ENCODE data around the gene ZNF423. TPM values are rescaled to one million over a fixed set of nuclear protein-coding genes. Genes with fewer than 3 reads are reported as not detected.

ZNF423 gene
- polyA plus RNA-seq, 1 of the 3 experiments (the other 2 are of a cell fraction): 1.2 TPM

GRCh38 chr16:49498264-49498663 lies 357.6 kb downstream of the ZNF423 start:
- Histone ChIP-seq H3K9me3 (no peaks in the 10 kb centered on the region), H3K4me2 (no peak overlapping the region), H3F3A (replicated peaks; ENCODE audit: insufficient read depth) (no peaks in the 10 kb centered on the region), H4K20me1 (ENCODE audit: insufficient read depth) (no peaks in the 10 kb centered on the region), H3K27me3 (ENCODE audit: insufficient read depth) (no peaks in the 10 kb centered on the region), H2AFZ (ENCODE audit: low read depth) (no peak overlapping the region), H3K4me1 (ENCODE audit: control insufficient read depth in 1 of 2, insufficient read depth in 2 of 2, low read depth in 1 of 2, low read length in 1 of 2) (peaks cover 0 to 14% of the 10 kb centered on the region in 2 experiments; a peak in 1 of 4 replicates), H3K79me2 (ENCODE audit: insufficient read depth) (no peaks in the 10 kb centered on the region), H3K27ac (ENCODE audit: low read depth in 2 of 2, low read length in 1 of 2) (no peak overlapping the region), H3K9me2 (no peaks in the 10 kb centered on the region), H3K9ac (no peak overlapping the region), H3K4me3 (ENCODE audit: low read depth in 2 of 2, low read length in 1 of 2) (no peak overlapping the region), H3K36me3 (replicated peaks in 1 of 2; ENCODE audit: control insufficient read depth in 1 of 2, insufficient read depth in 2 of 2, low read length in 1 of 2) (no peaks in the 10 kb centered on the region)
- POLR2A ChIA-PET: no interaction called here
- no peak for TF ChIP-seq NFIC (IDR thresholded peaks at IDR 0.05; ENCODE audit: borderline replicate concordance)
- TF ChIP-seq FOXM1 (IDR thresholded peaks at IDR 0.05; ENCODE audit: low read depth): no peak
- no peak for TF ChIP-seq TCF12 (IDR thresholded peaks at IDR 0.05)
- no peak for TF ChIP-seq GABPA (IDR thresholded peaks at IDR 0.05; ENCODE audit: low read depth)
- WGBS (ENCODE audit: low lambda C conversion rate): 12% methylated on average over 3 of the region's 3 CpGs
- DNase-seq: no peak
- CTCF ChIA-PET: interaction anchor here (0.7 to 4.1 kb wide), 2 partner anchors 95 to 105 kb away, joined by 3 to 19 read pairs; no protein-coding TSS in a partner anchor

GRCh38 chr16:49497466-49497865 lies 358.4 kb downstream of the ZNF423 start:
- no peak overlapping the region for H3K4me2 ChIP-seq
- H4K20me1 ChIP-seq (ENCODE audit: insufficient read depth): no peaks in the 10 kb centered on the region
- no peaks in the 10 kb centered on the region for H3K36me3 ChIP-seq (replicated peaks in 1 of 2; ENCODE audit: control insufficient read depth in 1 of 2, insufficient read depth in 2 of 2, low read length in 1 of 2)
- no peaks in the 10 kb centered on the region for H3K79me2 ChIP-seq (ENCODE audit: insufficient read depth)
- POLR2A ChIA-PET: no interaction called here
- no peaks in the 10 kb centered on the region for H3F3A ChIP-seq (replicated peaks; ENCODE audit: insufficient read depth)
- H3K27me3 ChIP-seq (ENCODE audit: insufficient read depth): no peaks in the 10 kb centered on the region
- H2AFZ ChIP-seq (ENCODE audit: low read depth): no peak overlapping the region
- H3K9me3 ChIP-seq: no peaks in the 10 kb centered on the region
- WGBS (ENCODE audit: low lambda C conversion rate): 20% methylated on average over 5 of the region's 6 CpGs
- no peak overlapping the region for H3K9ac ChIP-seq
- no peak overlapping the region for H3K27ac ChIP-seq (ENCODE audit: low read depth in 2 of 2, low read length in 1 of 2)
- TF ChIP-seq PBX3 (IDR thresholded peaks at IDR 0.05) (no peak), REST (IDR thresholded peaks at IDR 0.05; ENCODE audit: low read depth, low read length) (no peak), RAD21 (IDR thresholded peaks at IDR 0.05; ENCODE audit: low read length) (no peak), MAX (IDR thresholded peaks at IDR 0.05; ENCODE audit: low read depth) (no peak), GABPA (IDR thresholded peaks at IDR 0.05; ENCODE audit: low read depth) (no peak), EP300 (IDR thresholded peaks at IDR 0.05; ENCODE audit: borderline replicate concordance in 1 of 2, low read depth in 1 of 2, low read length in 1 of 2) (no peak), IRF3 (IDR thresholded peaks at IDR 0.05; ENCODE audit: low read depth, low read length) (no peak), ELF1 (IDR thresholded peaks at IDR 0.05) (no peak), SMC3 (IDR thresholded peaks at IDR 0.05; ENCODE audit: low read depth, low read length) (no peak), MEF2A (IDR thresholded peaks at IDR 0.05; ENCODE audit: borderline replicate concordance, low read depth) (no peak), TCF12 (IDR thresholded peaks at IDR 0.05) (no peak), RCOR1 (IDR thresholded peaks at IDR 0.05; ENCODE audit: low read length) (no peak), USF2 (IDR thresholded peaks at IDR 0.05; ENCODE audit: borderline replicate concordance, low read depth, low read length) (no peak), EZH2phosphoT487 (IDR thresholded peaks at IDR 0.05; ENCODE audit: borderline replicate concordance, low read depth) (no peak), ZBTB33 (IDR thresholded peaks at IDR 0.05; ENCODE audit: borderline replicate concordance, low read depth) (no peak), NFIC (IDR thresholded peaks at IDR 0.05; ENCODE audit: borderline replicate concordance) (no peak), FOXM1 (IDR thresholded peaks at IDR 0.05; ENCODE audit: low read depth) (no peak), GATA2 (CRISPR knock-in tag; IDR thresholded peaks at IDR 0.05) (no peak)
- CTCF ChIA-PET: interaction anchor here (4.1 kb wide), 1 partner anchor 95 kb away, joined by 19 read pairs; no protein-coding TSS in a partner anchor
- H3K9me2 ChIP-seq: no peaks in the 10 kb centered on the region
- DNase-seq: no peak
- H3K4me1 ChIP-seq (ENCODE audit: control insufficient read depth in 1 of 2, insufficient read depth in 2 of 2, low read depth in 1 of 2, low read length in 1 of 2): peaks cover 0 to 22% of the 10 kb centered on the region in 2 experiments; a peak in 1 of 4 replicates
- no peak overlapping the region for H3K4me3 ChIP-seq (ENCODE audit: low read depth in 2 of 2, low read length in 1 of 2)
